Measurements from ENCODE around the gene FHIT. TPM values are rescaled to one million over a fixed set of nuclear protein-coding genes. Genes with fewer than 3 reads are reported as not detected.

The FHIT gene
- total RNA-seq, 1 donor from 2014 or later = 1.3 TPM

- no peak for DNase-seq (ENCODE audit: low read depth, low spot score)
These were observed 1117.7 kb downstream of the FHIT start for GRCh38 chr3:60133269-60134162.

GRCh38 chr3:60131618-60132017 is 1119.6 kb downstream of the FHIT start:
- no peak for DNase-seq (ENCODE audit: low read depth, low spot score)

- DNase-seq (ENCODE audit: low read depth, low spot score) = no peak
These were observed 1124.5 kb downstream of the FHIT start for GRCh38 chr3:60126511-60127304.

- DNase-seq (ENCODE audit: low read depth, low spot score) = no peak
These were observed 1125.6 kb downstream of the FHIT start for GRCh38 chr3:60125686-60126085.

- no peak for DNase-seq (ENCODE audit: low read depth, low spot score)
These were observed 1131.0 kb downstream of the FHIT start for GRCh38 chr3:60120245-60120644.

GRCh38 chr3:60114191-60114590 is 1137.1 kb downstream of the FHIT start:
- DNase-seq (ENCODE audit: low read depth, low spot score) = no peak

GRCh38 chr3:60107275-60107674 is 1144.0 kb downstream of the FHIT start:
- DNase-seq (ENCODE audit: low read depth, low spot score) = no peak

- no peak for DNase-seq (ENCODE audit: low read depth, low spot score)
These were observed 1149.1 kb downstream of the FHIT start for GRCh38 chr3:60102154-60102553.

GRCh38 chr3:60101621-60102020 is 1149.6 kb downstream of the FHIT start:
- DNase-seq (ENCODE audit: low read depth, low spot score) = no peak

GRCh38 chr3:60096403-60096802 is 1154.8 kb downstream of the FHIT start:
- no peak for DNase-seq (ENCODE audit: low read depth, low spot score)

GRCh38 chr3:60095930-60096329 is 1155.3 kb downstream of the FHIT start:
- DNase-seq (ENCODE audit: low read depth, low spot score) = no peak

- no peak for DNase-seq (ENCODE audit: low read depth, low spot score)
These were observed 1155.7 kb downstream of the FHIT start for GRCh38 chr3:60095516-60095915.

GRCh38 chr3:60094392-60094947 is 1156.8 kb downstream of the FHIT start:
- no peak for DNase-seq (ENCODE audit: low read depth, low spot score)

- no peak for DNase-seq (ENCODE audit: low read depth, low spot score)
These were observed 1160.7 kb downstream of the FHIT start for GRCh38 chr3:60090548-60090947.

GRCh38 chr3:60086811-60087210 is 1164.4 kb downstream of the FHIT start:
- DNase-seq (ENCODE audit: low read depth, low spot score) = no peak

GRCh38 chr3:60085649-60086048 is 1165.6 kb downstream of the FHIT start:
- no peak for DNase-seq (ENCODE audit: low read depth, low spot score)

- DNase-seq (ENCODE audit: low read depth, low spot score) = no peak
These were observed 1169.7 kb downstream of the FHIT start for GRCh38 chr3:60081381-60082095.

- no peak for DNase-seq (ENCODE audit: low read depth, low spot score)
These were observed 1170.6 kb downstream of the FHIT start for GRCh38 chr3:60080648-60081047.

- DNase-seq (ENCODE audit: low read depth, low spot score) = no peak
These were observed 1172.2 kb downstream of the FHIT start for GRCh38 chr3:60079076-60079475.

GRCh38 chr3:60076331-60076730 is 1174.9 kb downstream of the FHIT start:
- no peak for DNase-seq (ENCODE audit: low read depth, low spot score)

GRCh38 chr3:60073942-60074341 is 1177.3 kb downstream of the FHIT start:
- no peak for DNase-seq (ENCODE audit: low read depth, low spot score)

GRCh38 chr3:60073228-60073627 is 1178.0 kb downstream of the FHIT start:
- DNase-seq (ENCODE audit: low read depth, low spot score) = no peak
